Endodermal cell (in vitro differentiated cells): Measurements from ENCODE around the gene FAM43A. TPM values are rescaled to one million over a fixed set of nuclear protein-coding genes. Genes with fewer than 3 reads are reported as not detected.

Source experiments
- DNase-seq: peaks from one replicate; pipeline ENCODE4 v3.0.0-alpha.2; 2017
- H3K27ac ChIP-seq: 2 replicates; pipeline ENCODE4 v1.5.1; 2013; ENCODE audit warnings: mild to moderate bottlenecking, low read depth, low read length, moderate library complexity
- H3K27me3 ChIP-seq: 2 replicates; pipeline ENCODE4 v1.6.1; 2013; ENCODE audit warnings: mild to moderate bottlenecking, low read length, moderate library complexity; ENCODE audit not compliant: insufficient read depth, control insufficient read depth, poor library complexity, severe bottlenecking
- H3K36me3 ChIP-seq: 2 replicates; pipeline ENCODE4 v1.7.0; 2013; ENCODE audit warnings: mild to moderate bottlenecking, low read length, moderate library complexity; ENCODE audit not compliant: control insufficient read depth, insufficient read depth
- H3K4me1 ChIP-seq: one replicate; pipeline ENCODE4 v1.7.0; 2013; ENCODE audit warnings: low read length; ENCODE audit not compliant: control insufficient read depth, insufficient read depth
- H3K4me3 ChIP-seq: 2 replicates; pipeline ENCODE4 v1.5.1; 2013; ENCODE audit warnings: mild to moderate bottlenecking, low read length, moderate library complexity
- H3K9ac ChIP-seq: 2 replicates; pipeline ENCODE4 v1.6.1; 2013; ENCODE audit warnings: mild to moderate bottlenecking, low read length, moderate library complexity; ENCODE audit not compliant: poor library complexity, severe bottlenecking; ENCODE audit errors: extremely low read depth
- H3K9me3 ChIP-seq: 2 replicates; pipeline ENCODE4 v1.6.1; 2013; ENCODE audit warnings: mild to moderate bottlenecking, low read length, moderate library complexity; ENCODE audit not compliant: control insufficient read depth
- H3K27ac Mint-ChIP-seq: 2 replicates; pipeline ENCODE4 v1.8.0; 2020; ENCODE audit warnings: mixed read lengths
- H3K27me3 Mint-ChIP-seq: 2 replicates; pipeline ENCODE4 v1.8.0; 2021; ENCODE audit warnings: mild to moderate bottlenecking, mixed read lengths; ENCODE audit not compliant: insufficient read depth
- H3K36me3 Mint-ChIP-seq: 2 replicates; pipeline ENCODE4 v1.8.0; 2020; ENCODE audit warnings: low read depth, mixed read lengths
- H3K4me1 Mint-ChIP-seq: 2 replicates; pipeline ENCODE4 v1.8.0; 2020; ENCODE audit warnings: mixed read lengths
- H3K4me3 Mint-ChIP-seq: 2 replicates; pipeline ENCODE4 v1.8.0; 2020; ENCODE audit warnings: mild to moderate bottlenecking, moderate library complexity, mixed read lengths
- H3K9me3 Mint-ChIP-seq: 2 replicates; pipeline ENCODE4 v1.8.0; 2020; ENCODE audit warnings: mild to moderate bottlenecking, mixed read lengths
- WGBS, 2 experiments: methylation state at CpG; one replicate each; pipeline versions ENCODE4 v1.1.5 to v1.1.7; 2013; ENCODE audit warnings: missing lambda C conversion rate in 2 of 2, mixed read lengths in 1 of 2; ENCODE audit not compliant: insufficient coverage in 1 of 2, insufficient read length in 1 of 2; 5-methylcytosine and 5-hydroxymethylcytosine counted together
- total RNA-seq, 2 donors: library from RNA; stranded (reverse); fragmentation: NEBNext Ultra II Directional in 1 of 2; extraction: Animal tissue kit (Norgen Biotek cat#: 25700) in 1 of 2; gene quantifications; 2 replicates in 1 of 2; 3 replicates in 1 of 2; pipeline ENCODE4 v1.2.1, GENCODE V29; 2021
- TF ChIP-seq, protein P1 (sequence below): fragments of 200-600 bp; sonication (generic); conservative IDR thresholded peaks from 2 replicates; pipeline ENCODE4 v1.5.0; 2021; ENCODE audit warnings: antibody characterized with exemption, mild to moderate bottlenecking

The FAM43A gene
- total RNA-seq, 2 donors from 2014 or later: 0.58 to 4.4 TPM

DNA sequence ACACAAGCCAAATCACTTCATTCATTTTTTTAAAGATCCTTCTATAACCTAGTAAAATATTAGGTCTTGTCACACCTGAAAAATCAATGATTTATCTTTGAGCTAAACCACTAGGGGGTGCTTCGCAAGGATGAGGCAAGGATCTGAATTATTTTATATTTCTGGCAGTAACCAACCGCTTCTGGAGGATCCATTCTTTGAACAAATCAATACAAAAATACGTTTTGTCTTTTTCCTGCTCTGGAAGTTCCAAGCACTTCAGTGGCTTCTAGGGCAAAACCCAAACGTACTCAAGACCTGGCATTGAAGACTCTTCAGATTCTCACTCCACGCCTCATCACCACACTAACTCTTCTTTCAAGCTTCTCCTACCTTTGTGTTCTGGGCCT, 14.2 kb upstream of the FAM43A start:
- H3K27me3 Mint-ChIP-seq: peaks cover under 1% of the 10 kb centered on the region
- peak overlapping the region; percentile 98 for H3K4me3 Mint-ChIP-seq
- H3K27me3 ChIP-seq: peaks cover 20% of the 10 kb centered on the region
- WGBS, 2 experiments: 0% methylated on average over 5 of the region's 5 CpGs
- no peaks in the 10 kb centered on the region for H3K9me3 Mint-ChIP-seq
- peaks cover 27% of the 10 kb centered on the region for H3K36me3 ChIP-seq
- TF ChIP-seq, protein P1, sequence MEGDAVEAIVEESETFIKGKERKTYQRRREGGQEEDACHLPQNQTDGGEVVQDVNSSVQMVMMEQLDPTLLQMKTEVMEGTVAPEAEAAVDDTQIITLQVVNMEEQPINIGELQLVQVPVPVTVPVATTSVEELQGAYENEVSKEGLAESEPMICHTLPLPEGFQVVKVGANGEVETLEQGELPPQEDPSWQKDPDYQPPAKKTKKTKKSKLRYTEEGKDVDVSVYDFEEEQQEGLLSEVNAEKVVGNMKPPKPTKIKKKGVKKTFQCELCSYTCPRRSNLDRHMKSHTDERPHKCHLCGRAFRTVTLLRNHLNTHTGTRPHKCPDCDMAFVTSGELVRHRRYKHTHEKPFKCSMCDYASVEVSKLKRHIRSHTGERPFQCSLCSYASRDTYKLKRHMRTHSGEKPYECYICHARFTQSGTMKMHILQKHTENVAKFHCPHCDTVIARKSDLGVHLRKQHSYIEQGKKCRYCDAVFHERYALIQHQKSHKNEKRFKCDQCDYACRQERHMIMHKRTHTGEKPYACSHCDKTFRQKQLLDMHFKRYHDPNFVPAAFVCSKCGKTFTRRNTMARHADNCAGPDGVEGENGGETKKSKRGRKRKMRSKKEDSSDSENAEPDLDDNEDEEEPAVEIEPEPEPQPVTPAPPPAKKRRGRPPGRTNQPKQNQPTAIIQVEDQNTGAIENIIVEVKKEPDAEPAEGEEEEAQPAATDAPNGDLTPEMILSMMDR: peak; percentile 85
- peaks cover 6% of the 10 kb centered on the region for H3K4me1 Mint-ChIP-seq
- peaks cover 24% of the 10 kb centered on the region for H3K36me3 Mint-ChIP-seq
- H3K9me3 ChIP-seq: no peaks in the 10 kb centered on the region
- no peaks in the 10 kb centered on the region for H3K4me1 ChIP-seq
- no peak for DNase-seq
- peak overlapping the region; percentile 65 for H3K9ac ChIP-seq
- H3K27ac Mint-ChIP-seq: peak overlapping the region; percentile 99
- peak overlapping the region; percentile 86 for H3K27ac ChIP-seq
- peak overlapping the region; percentile 97 for H3K4me3 ChIP-seq

DNA sequence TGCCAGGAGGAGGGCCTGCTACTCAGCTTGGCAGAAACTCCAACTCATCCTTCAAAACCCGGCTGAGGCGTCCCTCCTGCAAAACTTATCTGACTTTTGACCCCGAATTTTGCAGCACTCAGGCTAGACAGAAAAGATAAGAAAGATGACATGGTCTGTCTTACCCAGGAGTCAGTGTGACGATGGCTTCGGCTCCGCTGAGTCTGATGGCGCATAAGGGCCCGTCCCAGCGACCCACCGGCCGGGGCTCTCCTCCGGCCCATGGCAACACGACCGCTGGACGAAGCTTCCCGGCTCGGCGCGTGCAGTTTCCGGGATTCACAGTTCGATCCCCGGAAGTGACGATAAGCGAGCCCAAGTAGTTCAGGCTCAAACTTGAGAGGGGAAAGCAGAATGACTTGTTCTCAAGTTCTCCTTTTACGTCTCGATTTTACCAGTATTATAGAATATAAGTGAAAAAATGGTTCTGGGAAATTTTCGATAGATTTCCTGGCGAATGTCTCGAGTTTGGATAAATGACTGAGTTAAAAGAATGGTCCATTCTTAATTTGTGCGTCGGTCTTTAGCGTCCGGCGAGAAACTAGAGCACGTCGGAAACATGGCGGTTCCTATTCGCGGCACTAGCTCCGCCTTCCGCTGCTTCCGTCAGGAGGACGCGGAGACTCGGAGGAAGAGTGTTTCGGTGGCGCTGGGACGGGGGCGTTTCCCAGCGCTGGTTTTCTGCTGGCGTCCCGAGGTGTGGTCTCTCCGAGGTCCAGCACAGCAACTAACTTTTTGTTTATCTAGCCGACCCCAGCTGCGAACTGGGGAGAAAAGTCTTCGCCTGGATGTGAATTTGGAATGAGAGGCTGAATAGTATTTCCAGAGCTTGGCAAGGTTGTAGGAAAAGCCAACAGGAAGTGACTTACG, 13.5 kb upstream of the FAM43A start, which contains the start of gene LSG1:
LSG1 (minus strand) TSS at position 292 of the 909 bp plus-strand sequence; CDS start at position 263, 29 bp downstream.
- Histone ChIP-seq H3K27ac (peak within 1 kb of the TSS; percentile 86), H3K27me3 (peaks cover 22% of the 10 kb centered on the region), H3K9me3 (no peaks in the 10 kb centered on the region), H3K4me1 (no peaks in the 10 kb centered on the region), H3K9ac (peak within 1 kb of the TSS; percentile 65), H3K4me3 (peak within 1 kb of the TSS; percentile 97), H3K36me3 (peaks cover 23% of the 10 kb centered on the region)
- H3K4me3 Mint-ChIP-seq: peak within 1 kb of the TSS; percentile 98
- peaks cover 20% of the 10 kb centered on the region for H3K36me3 Mint-ChIP-seq
- H3K4me1 Mint-ChIP-seq: peaks cover 6% of the 10 kb centered on the region
- peaks cover 2% of the 10 kb centered on the region for H3K27me3 Mint-ChIP-seq
- peak within 1 kb of the TSS; percentile 99 for H3K27ac Mint-ChIP-seq
- WGBS, 2 experiments: 0% methylated on average over 29 to 56 of the region's 57 CpGs
- no peaks in the 10 kb centered on the region for H3K9me3 Mint-ChIP-seq
- TF ChIP-seq, protein P1: no peak
- DNase-seq: peak; percentile 97

DNA sequence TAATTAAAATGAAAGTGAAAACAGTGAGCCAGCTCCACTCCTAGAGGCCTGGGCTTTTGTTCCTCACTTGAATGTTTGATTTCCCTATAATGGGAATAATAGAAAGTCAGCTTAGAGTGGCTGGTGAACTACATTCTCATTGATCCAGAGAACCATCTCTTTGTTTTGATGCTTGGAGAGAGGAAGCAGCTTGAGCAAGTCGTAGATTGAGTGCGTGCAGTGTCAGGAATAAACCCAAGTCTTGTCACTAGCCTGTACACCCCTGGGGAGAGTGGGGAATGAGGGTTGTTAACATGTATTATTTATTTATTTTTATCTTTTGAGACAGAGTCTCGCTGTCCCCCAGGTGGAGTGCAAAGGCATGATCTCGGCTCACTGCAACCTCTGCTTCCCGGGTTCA, 12.8 kb upstream of the FAM43A start:
- Mint-ChIP-seq H3K36me3 (peaks cover 16% of the 10 kb centered on the region), H3K27ac (no peak overlapping the region)
- H3K27me3 ChIP-seq: peaks cover 22% of the 10 kb centered on the region

More for the DNA sequence above, 12.8 kb upstream of the FAM43A start:
- Mint-ChIP-seq H3K9me3 (no peaks in the 10 kb centered on the region), H3K27me3 (peaks cover 6% of the 10 kb centered on the region), H3K4me1 (peaks cover 6% of the 10 kb centered on the region), H3K4me3 (peak overlapping the region; percentile 98)
- Histone ChIP-seq H3K9ac (peak overlapping the region; percentile 65), H3K9me3 (no peaks in the 10 kb centered on the region), H3K36me3 (peaks cover 23% of the 10 kb centered on the region), H3K27ac (no peak overlapping the region), H3K4me3 (peak overlapping the region; percentile 97), H3K4me1 (no peaks in the 10 kb centered on the region)
- DNase-seq: no peak
- WGBS, 2 experiments: 71 to 92% methylated on average over 2 to 5 of the region's 5 CpGs
- TF ChIP-seq, protein P1: no peak
